GM18511 (cell line): ENCODE measurements around the gene ANKRD63.

Source experiments
- ATAC-seq: cut with Tn5 transposase; IDR thresholded peaks from one replicate; pipeline ENCODE4 v1.9.1; 2021; ENCODE audit warnings: mild to moderate bottlenecking, moderate library complexity; ENCODE audit not compliant: unreplicated experiment

The ANKRD63 gene

GRCh38 chr15:40296561-40297230 lies 13.8 kb upstream of the ANKRD63 start:
- ATAC-seq, result no peak

- no peak for ATAC-seq
Observed at GRCh38 chr15:40295877-40296560, 13.2 kb upstream of the ANKRD63 start.

DNA sequence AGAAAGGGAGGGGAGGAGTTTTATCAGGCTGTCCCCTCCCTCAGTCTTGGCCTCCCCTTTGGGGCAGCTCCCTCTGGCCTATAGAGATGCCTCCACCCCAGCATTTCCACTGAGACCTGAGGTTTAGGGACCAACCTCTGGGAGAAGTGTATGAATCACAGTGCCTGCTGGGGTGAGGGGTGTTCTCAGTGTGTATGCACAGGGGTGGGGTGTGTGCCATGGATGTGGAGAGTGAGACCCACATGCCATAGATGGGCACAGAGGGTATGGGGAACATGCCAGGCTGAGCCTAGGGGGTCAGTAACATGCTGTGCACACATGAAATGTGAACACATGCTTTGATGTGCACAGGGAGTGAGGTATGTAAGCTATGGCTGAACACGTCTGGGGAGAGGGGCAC lies 12.4 kb upstream of the ANKRD63 start:
- no peak for ATAC-seq

GRCh38 chr15:40293905-40294895 lies 11.3 kb upstream of the ANKRD63 start:
- ATAC-seq, result no peak

GRCh38 chr15:40293006-40293405 lies 10.1 kb upstream of the ANKRD63 start:
- ATAC-seq, result no peak

DNA sequence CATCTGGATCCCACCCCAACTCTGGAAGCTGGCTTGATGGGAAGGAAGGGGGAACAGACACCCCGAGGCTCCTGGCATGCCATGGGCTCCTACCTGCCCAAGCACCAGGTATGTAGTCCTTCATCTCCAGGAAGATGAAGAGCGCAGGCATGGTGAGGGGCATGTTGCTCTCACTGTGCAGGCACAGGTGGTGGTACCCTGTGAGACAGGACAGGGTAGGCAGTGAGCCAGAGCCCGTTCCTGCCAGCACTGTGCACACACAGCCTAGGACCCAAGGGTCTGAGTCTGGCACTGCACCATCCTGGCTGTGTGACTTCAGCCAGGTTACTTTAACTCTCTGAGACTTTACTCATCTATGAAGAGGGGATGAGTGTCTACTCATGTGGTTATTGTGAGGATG lies 9.4 kb upstream of the ANKRD63 start:
- ATAC-seq, result no peak

- ATAC-seq, result no peak
Observed at GRCh38 chr15:40290918-40291574, 8.2 kb upstream of the ANKRD63 start.

GRCh38 chr15:40290545-40290917 lies 7.7 kb upstream of the ANKRD63 start:
- no peak for ATAC-seq

DNA sequence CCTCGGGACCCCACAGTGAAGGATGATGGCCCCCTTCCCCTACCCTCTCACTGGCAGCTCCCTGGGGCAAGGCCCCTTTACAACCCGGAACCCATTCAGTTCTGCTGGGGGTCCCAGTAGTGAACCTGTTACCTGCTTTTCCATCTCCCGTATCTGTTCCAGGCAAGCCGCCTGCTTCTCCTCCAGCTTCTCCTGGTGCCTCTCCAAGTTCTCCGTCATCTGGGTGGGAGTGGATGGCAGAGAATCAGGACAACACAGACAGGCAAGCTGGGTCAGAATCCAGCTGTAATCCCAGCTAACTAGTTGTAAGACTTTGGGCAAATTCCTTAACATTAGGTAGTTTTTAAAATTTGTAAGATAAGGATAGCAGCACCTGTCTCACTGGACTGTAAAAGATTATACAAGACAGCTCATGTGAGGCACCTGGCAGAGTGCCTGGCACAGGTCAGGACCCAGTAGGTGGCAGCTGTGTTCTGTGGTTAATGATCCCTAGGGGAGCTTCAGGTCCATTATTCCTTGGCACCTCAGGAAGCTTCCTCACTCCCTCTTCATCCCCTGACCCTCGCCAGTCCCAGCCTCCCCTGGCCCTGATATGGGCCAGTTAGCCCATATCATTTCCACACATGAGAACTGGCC lies 6.4 kb upstream of the ANKRD63 start:
- no peak for ATAC-seq

DNA sequence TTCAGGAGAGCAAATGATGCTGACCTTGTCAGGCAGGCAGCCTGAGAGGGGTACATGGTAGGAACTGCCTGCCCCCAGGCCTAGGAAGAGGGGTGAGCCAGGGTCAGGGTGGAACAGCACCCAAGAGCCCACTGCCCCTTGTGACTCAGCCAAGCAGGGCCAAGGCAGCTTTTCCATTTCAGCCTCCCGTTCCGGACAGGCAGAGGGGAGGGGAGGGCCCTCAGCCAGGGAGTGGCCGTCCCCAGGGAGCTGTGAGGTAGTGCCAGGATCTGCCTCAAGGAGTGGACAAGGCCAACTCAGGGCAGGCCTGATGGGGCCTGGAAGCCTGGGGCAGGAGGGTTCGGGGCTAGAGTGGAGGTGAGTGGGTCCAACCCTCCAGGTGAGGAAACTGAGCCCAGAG lies 5.1 kb upstream of the ANKRD63 start:
- no peak for ATAC-seq

DNA sequence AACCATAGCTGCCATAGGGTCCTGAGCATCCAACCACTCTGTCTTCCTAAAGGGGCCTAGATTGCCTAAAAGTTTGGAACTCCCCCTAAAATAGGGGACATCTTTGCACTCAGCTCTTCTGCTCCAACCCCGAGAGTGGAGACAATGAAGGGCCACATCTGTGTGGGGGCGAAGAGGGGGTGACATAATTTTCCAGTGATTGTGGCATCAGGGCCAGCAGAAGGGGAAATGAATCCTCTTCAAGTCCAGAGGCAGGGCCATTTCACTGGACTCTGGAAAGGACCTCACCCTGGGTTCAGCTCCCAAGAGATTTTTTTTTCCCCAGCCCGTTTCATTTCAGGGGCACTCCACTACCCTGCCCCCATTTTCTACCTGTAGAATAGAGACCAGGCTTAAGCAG lies 4.6 kb upstream of the ANKRD63 start:
- ATAC-seq, result no peak

DNA sequence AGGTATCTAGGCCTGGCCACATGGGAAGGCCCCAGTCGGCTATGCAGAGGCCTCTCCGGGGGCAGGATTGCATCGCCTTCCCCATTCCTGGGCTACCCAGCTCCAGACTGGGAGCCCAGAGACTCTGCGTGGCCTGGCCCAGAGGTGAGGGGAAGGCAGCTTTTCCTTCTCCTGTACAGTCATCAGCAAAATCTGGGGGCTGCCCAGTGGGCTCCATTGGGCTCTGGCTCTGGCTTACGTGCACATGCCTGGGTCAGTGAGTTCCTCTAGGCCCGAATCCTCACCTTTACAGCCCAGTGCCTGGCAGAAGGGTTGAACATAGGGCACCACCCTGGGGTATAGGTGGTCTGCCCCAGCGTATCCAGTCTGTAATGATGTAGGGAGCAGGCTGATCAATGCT lies 3.9 kb upstream of the ANKRD63 start:
- no peak for ATAC-seq

- no peak for ATAC-seq
Observed at GRCh38 chr15:40286061-40286532, 3.2 kb upstream of the ANKRD63 start.

DNA sequence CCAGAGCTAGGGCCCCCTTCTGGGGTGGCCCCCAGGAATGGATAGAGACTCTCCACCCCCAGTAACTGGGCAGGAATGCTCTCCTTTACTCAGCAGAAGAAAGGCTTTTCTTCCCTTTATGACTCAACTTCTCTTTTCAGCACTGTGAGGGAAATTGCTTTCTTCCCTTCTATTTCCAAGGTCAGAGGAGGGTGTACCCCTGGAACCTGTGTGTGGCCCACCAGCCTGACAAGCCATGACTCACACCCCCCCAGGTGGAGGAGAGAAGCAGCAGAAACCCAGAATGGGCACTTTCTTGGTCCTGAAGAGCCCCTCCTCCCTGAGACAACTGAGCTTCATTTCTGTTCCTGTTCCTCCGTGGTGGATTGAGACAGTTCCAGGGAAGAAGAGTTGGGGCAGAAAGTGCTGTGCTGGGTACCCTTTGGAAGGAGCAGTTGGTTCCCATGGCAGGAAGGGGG lies 2.7 kb upstream of the ANKRD63 start:
- ATAC-seq, result no peak

- ATAC-seq, result no peak
Observed at GRCh38 chr15:40285151-40285550, 2.3 kb upstream of the ANKRD63 start.

DNA sequence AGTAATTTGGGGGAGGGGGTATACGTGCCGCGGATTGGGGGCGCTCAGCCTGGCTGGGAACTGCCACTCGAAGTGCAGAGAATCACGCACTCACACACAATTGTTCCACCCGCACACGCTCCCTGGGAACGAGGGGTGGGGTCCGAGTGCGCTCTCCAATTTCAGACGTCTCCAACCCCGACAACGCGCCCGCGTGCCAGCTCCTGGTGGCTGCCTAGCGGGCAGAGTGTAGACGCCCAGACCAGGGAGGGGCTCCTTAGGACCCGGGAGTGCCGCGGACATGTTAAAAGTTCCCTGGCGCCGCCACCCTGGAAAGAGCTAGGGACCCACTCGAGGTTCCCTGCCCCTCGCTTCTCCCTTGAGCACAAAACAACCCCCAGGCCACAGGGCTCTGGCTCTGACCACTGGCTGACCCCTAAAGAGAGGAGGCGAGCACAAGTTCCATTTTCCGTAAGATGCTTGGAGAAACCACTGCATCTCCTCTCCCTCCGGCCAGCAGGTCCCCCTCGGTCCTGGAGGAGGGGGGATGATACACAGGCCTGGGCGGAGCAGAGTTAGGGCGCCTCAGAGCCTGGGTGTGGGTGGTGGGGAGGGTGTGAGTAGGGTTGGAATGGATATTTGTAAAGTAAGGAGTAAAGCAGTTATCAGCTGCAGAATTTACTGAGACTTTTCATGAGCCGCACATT lies 894 bp upstream of the ANKRD63 start:
- ATAC-seq, result no peak

DNA sequence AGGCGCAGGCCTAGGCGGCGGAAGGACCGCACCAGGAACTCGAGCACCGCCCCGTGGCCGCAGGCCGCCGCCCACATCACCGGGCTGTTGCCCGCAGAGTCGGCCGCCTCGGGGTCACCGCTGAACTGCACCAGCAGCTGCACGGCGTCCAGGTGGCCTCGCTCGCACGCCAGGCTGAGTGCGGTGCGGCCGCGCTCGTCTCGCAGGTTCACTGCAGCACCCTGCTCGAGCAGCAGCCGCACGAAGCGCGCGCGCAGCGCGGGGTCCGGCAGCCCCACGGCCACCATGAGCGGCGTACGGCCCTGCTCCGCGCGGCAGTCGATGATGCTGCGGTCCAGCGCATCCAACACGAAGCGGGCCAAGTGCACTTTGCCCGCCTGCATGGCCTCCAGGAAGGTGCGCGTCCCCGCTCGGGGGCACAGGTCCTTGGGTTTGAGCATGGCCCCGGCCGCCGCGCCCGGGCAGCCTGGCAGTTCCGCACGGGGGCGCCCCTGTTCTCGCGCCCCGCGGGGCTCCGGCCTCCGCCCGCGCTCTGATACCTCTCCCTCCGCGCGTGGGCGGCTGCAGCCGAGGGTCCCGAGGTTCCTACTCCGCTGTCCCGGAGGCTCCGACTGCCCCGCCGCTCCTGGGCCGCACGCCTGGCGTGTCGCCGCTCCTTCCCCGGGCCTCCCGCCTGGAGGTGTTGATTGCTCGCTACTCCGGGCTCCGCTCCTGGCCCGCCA lies 556 bp downstream of the ANKRD63 start:
- no peak for ATAC-seq

- ATAC-seq, result no peak
Observed at GRCh38 chr15:40281801-40282146, 1.1 kb downstream of the ANKRD63 start.

- ATAC-seq, result no peak
Observed at GRCh38 chr15:40281057-40281800, 1.6 kb downstream of the ANKRD63 start.
